Stomach (tissue), 4 donors: ENCODE measurements around the gene PCDHA12.

ENCODE experiments used
- CTCF ChIP-seq, 7 experiments: fragments of 450-650 bp in 4 of 7; fragments of 200-600 bp in 3 of 7; sonication (generic) in 3 of 7; IDR thresholded peaks; one replicate each; pipeline ENCODE4 v1.5.1; 2016 to 2019; ENCODE audit warnings: antibody characterized with exemption in 7 of 7, control low read depth in 2 of 7, mild to moderate bottlenecking in 1 of 7
- EP300 ChIP-seq: sonication (generic); formaldehyde crosslinking; IDR thresholded peaks from one replicate; pipeline ENCODE4 v1.6.1; 2017; ENCODE audit warnings: antibody characterized with exemption
- POLR2A ChIP-seq, 4 donors: fragments of 450-650 bp; IDR thresholded peaks; one replicate each; pipeline ENCODE4 v1.6.1; 2016; ENCODE audit warnings: antibody characterized with exemption in 4 of 4, control low read depth in 2 of 4, mild to moderate bottlenecking in 1 of 4, moderate library complexity in 1 of 4
- POLR2AphosphoS5 ChIP-seq, 3 donors: sonication (generic); formaldehyde crosslinking; IDR thresholded peaks; one replicate each; pipeline ENCODE4 v1.6.1; 2016; ENCODE audit warnings: antibody characterized with exemption in 3 of 3

GRCh38 chr5:140842798-140843733, 32.0 kb upstream of the PCDHA12 start:
- TF ChIP-seq POLR2AphosphoS5 (IDR thresholded peaks at IDR 0.05) (no peak), CTCF (IDR thresholded peaks at IDR 0.05) (no peak), POLR2A (IDR thresholded peaks at IDR 0.05) (no peak), EP300 (no peak)
